HS-5 (cell line): Measurements from ENCODE around the gene RAB8A.
"Not testable (repeated sequence)": the region's sequence is repeated elsewhere in the genome, so short reads cannot be mapped to it uniquely, and the experiment has no call there.

ENCODE experiments used
- DNase-seq: peaks from one replicate; pipeline ENCODE4 v3.0.0-alpha.2; 2012; ENCODE audit warnings: low read depth

The RAB8A gene

DNA sequence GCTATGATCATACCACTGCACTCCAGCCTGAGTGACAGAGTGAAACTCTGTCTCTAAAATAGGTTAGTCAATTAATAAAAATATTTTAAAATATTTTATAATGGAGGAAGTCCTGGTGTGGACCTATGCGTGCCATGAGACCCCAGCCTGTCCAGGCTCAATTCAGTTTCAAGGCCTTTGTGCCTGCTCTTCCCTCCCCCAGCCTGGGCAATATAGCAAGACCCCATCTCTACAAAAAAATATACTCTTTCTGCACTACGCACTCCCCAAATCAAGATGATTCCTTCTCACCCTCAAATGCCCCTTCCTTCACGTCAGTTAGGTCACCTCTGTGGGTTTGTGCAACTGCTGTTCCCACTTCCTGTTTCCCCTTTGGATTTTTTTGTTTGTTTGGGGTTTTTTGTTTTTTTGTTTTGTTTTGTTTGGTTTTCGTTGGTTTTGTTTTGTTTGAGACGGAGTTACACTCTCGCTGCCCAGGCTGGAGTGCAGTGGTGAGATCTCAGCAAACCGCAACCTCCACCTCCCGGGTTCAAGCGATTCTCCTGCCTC lies 30.4 kb downstream of the RAB8A start:
- DNase-seq = no peak

DNA sequence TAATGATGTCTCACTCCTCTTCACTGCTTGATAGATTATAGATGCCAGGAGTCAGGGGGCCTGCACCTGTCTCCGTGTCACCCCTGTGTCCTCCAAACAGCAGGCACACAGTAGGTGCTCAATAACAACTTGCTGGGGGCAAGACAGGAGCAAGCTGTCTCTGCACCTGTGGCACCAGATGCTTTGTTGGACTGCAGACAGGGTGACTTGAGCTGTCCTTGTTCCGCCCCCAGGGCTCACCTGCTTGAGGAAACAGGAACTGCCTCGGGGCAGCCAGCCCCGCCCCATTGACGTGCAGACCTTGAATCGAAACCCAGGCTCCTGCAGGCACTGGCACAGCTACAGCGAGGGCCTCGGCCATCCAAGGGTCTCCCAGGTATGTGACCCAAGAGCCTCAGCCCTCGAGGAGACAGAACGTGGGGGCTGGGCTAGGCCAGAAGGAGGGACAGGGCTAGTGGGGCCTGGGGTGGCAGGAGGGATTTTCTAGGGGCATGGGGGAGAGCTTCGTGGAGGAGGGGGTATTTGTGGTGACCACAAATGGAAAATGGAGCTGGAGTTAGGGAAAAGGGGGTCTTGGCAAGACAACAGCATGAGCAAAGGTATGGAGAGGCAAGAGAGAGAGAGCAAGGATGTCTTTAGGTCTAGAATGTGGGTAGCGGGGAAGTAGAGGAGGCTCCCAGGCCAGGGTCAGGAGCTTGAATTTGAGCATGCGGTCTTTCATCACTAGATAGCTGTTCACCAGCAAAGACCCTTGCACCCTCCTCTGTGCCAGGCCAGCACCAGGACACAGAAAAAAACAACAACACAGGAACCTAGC lies 31.9 kb downstream of the RAB8A start, which contains the start of gene HSH2D:
TSS of gene HSH2D (plus strand) at position 287 of the 817 bp plus-strand sequence. CDS start 5,066 bp downstream, outside the sequence.
- no peak for DNase-seq

DNA sequence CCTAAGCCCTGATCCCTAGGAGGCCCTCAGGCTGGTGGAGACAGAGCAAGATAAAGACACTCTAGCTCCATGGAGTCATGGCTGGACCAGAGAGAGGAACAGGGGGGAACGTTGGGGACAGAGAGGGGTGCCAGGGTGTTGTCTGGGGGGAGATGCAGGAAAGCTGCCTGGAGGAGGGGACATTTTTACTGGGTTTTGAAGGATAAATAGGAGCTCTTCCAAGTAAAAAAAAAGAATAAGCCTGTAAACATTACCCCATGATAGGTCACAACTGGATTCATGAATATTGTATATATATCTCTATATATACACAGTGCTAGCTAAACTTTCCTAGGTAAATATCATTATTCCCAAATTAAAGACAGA lies 32.5 kb downstream of the RAB8A start:
- DNase-seq = no peak

GRCh38 chr19:16146112-16146511 lies 34.4 kb downstream of the RAB8A start:
- DNase-seq = no peak

DNA sequence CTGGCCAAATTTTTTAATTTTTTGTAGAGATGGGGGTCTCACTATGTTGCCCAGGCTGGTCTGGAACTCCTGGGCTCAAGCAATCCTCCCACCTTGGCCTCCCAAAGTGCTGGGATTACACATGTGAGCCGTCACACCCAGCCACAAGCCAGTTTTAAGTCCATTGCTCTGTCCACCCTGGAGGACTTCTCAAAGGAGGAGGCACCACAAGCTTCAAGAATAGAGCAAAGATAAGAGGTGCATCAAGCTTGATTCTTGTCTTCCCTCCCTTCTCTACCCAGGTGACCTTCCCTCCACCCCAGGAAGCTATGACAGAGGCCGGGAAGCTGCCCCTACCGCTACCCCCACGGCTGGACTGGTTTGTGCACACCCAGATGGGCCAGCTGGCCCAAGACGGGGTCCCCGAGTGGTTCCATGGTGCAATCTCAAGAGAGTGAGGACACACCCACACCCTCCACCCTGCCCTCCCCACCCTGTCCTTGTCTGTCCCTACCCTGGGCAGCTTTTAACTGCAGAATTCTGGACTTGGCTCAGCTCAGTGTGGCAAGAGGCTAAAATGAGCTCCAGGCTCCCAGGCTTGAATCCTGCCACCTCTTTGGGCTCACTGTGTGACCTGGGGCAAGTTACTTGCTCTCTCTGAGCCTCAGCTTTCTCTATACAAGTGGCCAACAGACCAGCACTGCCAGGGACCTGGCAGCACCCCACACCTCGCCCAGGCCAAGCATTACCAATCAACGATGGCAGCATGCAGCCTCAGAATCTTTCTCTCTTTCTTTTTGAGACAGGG lies 36.9 kb downstream of the RAB8A start:
- no peak for DNase-seq

DNA sequence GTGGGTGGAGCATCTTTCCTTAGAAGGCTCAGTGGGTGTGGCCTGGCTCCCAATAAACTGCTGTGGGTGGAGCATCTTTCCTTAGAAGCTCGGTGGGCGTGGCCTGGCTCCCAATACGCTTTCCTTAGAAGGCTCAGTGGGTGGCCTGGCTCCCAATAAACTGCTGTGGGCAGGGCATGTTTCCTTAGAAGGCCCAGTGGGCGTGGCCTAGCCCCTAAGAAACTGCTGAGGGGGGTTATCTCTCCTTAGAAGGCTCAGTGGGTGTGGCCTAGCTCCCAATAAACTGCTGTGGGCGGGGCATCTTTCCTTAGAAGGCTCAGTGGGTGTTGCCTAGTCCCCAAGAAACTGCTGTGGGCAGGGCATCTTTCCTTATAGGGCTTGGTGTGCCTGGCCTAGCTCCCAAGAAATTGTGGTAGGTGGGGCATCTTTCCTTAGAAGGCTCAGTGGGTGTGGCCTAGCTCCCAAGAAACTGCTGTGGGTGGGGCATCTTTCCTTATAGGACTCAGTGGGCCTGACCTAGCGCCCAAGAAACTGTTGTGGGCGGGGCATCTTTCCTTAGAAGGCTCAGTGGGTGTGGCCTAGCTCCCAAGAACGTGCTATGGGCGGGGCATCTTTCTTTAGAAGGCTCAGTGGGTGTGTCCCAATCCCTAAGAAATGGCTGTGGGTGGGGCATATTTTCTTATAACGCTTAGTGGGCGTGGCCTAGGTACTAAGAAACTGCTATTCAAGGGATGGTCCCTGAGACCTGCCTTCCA lies 42.1 kb downstream of the RAB8A start:
- DNase-seq = no peak

DNA sequence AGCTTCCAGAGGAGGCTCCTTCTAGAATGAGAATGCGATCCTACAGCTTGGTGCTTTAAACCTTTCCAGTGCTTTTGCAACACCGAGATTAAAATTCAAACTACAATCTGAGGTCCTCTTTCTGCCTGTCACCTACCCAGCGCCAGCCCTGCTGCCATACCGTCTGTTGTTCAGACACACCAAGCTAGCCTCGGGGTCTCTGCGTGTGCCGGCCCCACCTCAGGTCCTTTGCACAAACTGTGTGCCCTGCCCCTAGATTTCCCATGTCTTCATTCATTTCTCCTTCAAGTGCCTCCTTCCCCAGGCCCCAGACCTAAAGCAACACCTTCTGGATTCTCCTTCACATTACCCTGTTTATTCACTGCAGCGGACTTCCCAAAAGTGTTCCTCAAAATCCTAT lies 42.9 kb downstream of the RAB8A start:
- DNase-seq = no peak

GRCh38 chr19:16155128-16155527 lies 43.4 kb downstream of the RAB8A start:
- no peak for DNase-seq

- DNase-seq = no peak
Observed at GRCh38 chr19:16156904-16157303, 45.2 kb downstream of the RAB8A start.

- DNase-seq = no peak
Observed at GRCh38 chr19:16157601-16158000, 45.9 kb downstream of the RAB8A start.

DNA sequence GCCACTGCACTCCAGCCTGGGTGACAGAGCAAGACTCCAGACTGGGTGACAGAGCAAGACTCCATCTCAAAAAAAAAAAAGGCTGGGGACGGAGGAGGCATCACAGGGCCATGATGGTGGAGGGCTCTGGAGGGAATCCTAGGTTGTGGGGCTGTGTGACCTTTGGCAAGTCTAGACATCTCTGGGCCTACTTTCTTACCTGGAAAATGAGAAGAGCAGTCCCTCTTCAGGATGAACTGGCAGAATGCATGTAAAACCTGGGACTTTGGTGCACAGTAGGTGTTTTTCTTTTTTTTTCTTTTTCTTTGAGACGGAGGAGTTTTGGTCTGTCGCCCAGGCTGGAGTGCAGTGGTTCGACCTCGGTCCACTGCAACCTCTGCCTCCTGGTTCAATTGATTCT lies 48.0 kb downstream of the RAB8A start:
- no peak for DNase-seq

DNA sequence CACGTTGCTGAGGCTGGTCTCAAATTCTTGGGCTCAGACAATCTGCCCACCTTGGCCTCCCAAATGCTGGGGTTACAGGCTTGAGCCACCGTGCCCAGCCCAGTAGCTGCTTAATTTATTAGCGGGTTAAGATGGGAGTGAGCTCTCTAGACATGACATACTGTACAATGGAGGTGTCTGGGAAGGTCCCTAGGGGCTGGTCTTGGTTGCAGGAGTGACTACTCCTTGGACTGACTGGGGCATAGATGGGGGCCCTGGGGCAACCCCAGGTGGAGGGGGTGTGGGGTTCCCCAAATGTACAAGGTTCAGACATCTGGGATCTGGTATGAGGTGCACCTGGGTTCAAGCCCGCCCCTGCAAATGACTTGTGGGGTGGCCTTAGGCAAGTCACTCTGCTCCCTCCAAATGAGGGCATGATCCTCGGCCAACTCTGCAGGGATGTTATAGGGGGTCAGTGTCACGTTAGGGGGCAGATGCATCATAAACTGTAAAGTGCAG lies 48.8 kb downstream of the RAB8A start:
- no peak for DNase-seq

DNA sequence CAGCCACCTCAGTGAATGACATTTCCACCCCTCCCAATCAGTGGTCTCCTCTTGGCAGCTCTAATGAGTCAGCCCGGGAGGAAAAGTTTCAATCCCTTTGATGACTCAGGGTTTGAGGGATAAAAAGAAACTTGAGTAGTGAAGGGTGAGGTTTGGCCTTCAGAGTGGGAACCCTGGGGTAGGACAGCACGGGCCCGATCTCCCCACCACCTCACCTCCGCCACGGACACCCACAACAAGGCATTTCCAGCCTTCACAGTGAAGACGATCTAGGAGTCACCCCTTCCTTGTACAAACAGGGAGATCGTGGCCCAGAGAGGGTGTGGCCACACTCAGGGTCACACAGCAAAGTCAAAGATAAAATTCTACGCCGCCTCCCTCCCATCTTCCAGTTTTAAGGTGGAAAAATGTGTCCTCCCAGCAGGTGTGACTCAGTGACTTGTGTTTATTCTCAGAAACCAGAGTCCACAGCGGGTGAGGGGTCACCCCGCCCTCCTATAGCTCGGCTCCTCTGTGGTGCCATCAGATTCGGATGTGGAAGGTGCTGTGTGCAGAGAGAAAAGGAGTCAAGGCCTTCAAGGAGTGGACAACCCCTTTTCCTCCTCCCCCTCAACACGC lies 49.4 kb downstream of the RAB8A start:
- DNase-seq = peak; percentile 53

GRCh38 chr19:16161840-16162239 lies 50.2 kb downstream of the RAB8A start:
- peak; percentile 68 for DNase-seq

DNA sequence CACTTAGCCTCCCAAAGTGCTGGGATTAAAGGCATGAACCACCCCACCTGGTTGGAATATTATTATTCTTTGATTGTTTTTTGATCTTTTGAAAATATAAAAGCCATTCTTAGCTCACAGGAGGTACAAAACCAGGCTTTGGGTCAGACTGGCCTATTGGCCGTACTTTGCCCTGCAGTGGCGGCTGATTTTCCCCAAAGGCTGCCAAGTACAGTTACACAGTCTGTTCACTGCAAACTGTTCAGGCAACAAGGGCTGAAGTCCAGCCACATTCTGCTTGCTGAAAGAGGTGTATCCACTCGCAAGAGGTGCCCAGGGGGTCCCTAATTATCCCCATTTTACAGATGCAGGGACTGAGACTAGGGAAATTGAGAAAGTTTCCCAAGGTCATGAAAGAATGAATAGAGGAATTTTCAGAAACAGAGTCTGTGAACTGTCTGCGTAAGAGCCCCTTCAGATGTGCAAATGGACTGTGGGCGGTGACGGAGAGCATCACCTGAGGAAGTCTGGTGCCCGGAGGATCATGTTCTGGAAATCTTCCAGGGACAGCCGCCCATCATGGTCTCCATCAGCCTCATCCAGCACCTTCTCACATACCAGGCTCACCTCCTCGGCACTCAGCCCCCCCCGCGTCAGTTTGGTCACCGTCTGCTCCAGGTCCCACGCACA lies 52.7 kb downstream of the RAB8A start:
- DNase-seq = no peak

DNA sequence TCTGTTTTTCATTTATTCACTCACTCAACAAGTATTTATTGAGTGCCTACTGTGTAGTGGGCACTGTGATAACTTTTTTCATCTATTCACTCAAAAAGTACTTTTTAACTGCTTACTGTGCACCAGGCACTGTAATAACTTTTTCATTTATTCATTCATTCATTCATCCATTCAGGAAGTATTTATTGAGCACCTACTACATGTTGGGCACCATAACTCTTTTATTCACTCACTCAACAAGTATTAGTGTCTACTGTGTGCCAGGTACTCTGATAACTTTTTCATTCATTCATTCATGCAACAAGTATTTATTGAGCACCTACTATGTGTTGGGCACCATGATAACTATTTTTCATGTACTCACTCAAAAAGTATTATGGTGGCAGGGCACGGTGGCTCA lies 54.7 kb downstream of the RAB8A start:
- DNase-seq = no peak

DNA sequence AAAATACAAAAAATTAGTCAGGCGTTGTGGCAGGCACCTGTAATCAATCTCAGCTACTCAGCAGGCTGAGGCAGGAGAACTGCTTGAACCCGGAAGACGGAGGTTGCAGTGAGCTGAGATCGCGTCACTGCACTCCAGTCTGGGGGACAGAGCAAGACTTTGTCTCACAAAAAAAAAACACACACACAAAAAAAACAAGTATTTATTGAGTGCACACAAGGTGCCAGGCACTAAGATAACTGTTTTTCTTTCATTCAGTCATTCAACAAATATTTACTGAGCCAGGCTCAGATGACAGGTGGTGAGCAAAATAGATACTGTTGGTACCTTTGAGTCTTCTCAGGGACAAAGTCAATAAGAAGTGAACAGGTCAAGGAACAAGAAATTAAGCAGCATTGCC lies 55.4 kb downstream of the RAB8A start:
- no peak for DNase-seq

- no peak for DNase-seq
Observed at GRCh38 chr19:16168465-16169081, 56.9 kb downstream of the RAB8A start.

- DNase-seq = no peak
Observed at GRCh38 chr19:16170134-16170533, 58.4 kb downstream of the RAB8A start.

DNA sequence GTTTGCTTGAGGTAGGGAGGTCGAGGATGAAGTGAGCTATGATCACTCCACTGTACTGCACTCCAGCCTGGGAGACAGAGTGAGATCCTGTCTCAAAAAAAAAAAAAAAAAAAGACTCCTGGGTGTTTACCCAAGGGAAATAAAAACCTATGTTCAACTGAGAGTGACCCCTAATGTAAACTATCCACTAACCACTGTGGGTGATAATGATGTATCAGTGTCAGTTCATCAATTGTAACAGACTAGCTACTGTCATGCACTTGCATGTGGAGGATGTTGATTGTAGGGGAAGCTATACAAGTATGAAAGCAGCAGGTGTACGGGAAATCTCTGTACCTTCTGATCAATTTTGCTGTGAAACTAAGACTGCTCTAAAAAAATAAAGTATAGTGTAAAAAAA lies 64.3 kb downstream of the RAB8A start:
- DNase-seq = no peak

DNA sequence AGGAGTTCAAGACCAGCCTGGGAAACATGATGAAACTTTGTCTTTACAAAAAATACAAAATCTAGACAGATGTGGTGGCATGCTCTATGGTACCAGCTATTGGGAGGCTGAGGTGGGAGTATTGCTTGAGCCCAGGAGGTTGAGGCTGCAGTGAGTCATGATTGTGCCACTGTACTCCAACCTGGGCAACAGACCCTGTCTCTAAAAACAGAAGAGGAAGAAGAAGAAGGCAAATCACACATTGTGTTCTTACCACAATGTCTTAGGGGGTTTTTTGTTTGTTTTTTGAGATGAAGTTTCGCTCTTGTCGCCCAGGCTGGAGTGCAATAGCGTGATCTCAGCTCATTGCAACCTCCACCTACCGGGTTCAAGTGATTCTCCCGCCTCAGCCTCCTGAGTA lies 67.2 kb downstream of the RAB8A start:
- not testable (repeated sequence) for DNase-seq
